ENCODE results near the gene FMN2.

FMN2 gene

DNA sequence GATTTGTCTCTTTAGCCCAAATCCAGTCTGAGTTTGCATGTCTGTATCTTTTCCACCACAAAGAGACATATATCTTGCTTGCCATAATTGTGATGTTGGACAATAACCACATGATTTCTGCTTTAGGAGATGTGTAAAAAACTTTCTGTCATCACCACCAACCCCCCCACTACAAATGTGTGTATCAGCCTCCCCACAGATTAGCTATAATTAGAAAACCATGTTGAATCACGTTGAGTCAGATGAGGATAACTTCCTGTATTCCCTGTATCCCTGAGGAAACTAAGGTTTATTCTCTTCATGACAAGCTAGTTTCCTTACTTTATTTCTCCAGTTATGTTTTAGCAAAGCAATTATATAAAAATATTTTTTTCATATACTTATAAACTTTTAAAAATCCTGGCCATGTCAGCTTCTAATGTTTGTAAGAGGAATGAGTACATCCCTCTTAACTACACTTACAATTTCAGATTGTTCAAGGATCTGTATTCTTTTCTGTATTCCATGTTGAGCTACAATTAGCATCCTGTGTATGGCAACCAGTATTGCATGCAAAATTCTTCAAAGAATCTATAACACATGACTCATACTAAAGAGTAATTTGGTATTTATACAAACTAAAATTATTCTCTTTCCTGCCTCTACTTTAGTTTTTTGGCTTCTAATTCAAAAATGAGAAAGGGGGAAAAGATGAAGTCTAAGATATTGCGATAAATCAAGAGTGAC, 143.0 kb downstream of the FMN2 start:
- H3K36me3 ChIP-seq (ENCODE audit: control insufficient read depth, insufficient read depth, low read length) = no peaks in the 10 kb centered on the region
- no peak overlapping the region for H3K27ac ChIP-seq (ENCODE audit: low read depth, low read length)
- no peaks in the 10 kb centered on the region for H3K4me1 ChIP-seq (ENCODE audit: control insufficient read depth, insufficient read depth, low read length)
- H3K27me3 ChIP-seq (ENCODE audit: control insufficient read depth, insufficient read depth, low read length) = no peaks in the 10 kb centered on the region
- no peaks in the 10 kb centered on the region for H3K9me3 ChIP-seq (ENCODE audit: control insufficient read depth, insufficient read depth, low read depth, low read length)
- no peak overlapping the region for H3K4me3 ChIP-seq (ENCODE audit: low read depth, low read length)
- H3K9ac ChIP-seq (ENCODE audit: low read length) = no peak overlapping the region

DNA sequence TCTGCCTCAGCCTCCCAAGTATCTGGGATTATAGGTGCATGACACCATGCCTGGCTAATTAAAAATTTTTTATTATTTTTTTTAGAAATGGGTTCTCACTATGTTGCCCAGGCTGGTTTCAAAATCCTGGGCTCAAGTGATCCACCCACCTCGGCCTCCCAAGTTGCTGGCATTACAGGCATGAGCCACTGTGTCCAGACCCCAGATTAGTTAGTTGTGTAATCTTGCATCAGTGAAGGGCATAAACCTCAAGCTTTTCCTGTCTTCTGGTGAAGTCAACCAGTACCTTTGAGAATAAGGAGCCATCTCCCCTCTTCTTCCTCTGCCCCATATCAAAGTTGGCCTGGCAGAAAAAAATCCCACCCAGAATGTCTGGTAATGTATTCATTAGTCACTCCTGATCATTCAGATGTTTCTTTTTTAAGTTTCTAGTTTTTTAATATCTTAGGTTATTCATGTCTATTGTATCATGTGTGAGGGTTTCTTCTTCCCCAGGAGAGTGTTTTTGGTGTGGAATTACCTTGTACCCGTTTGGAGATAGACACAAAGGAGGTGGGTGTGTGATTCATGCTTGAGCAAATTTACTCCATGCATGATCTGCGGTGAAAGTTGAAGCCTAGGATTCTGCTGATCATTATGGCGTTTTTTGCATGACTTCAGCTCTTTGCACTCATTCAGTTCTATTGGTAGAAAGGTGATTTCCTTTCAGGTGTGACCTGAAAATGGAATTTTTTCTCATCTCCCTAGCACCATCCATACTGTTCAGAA, 144.0 kb downstream of the FMN2 start:
- Histone ChIP-seq H3K27me3 (ENCODE audit: control insufficient read depth, insufficient read depth, low read length) (no peaks in the 10 kb centered on the region), H3K36me3 (ENCODE audit: control insufficient read depth, insufficient read depth, low read length) (no peaks in the 10 kb centered on the region), H3K27ac (ENCODE audit: low read depth, low read length) (no peak overlapping the region), H3K9ac (ENCODE audit: low read length) (no peak overlapping the region), H3K4me3 (ENCODE audit: low read depth, low read length) (no peak overlapping the region), H3K4me1 (ENCODE audit: control insufficient read depth, insufficient read depth, low read length) (no peaks in the 10 kb centered on the region), H3K9me3 (ENCODE audit: control insufficient read depth, insufficient read depth, low read depth, low read length) (no peaks in the 10 kb centered on the region)

DNA sequence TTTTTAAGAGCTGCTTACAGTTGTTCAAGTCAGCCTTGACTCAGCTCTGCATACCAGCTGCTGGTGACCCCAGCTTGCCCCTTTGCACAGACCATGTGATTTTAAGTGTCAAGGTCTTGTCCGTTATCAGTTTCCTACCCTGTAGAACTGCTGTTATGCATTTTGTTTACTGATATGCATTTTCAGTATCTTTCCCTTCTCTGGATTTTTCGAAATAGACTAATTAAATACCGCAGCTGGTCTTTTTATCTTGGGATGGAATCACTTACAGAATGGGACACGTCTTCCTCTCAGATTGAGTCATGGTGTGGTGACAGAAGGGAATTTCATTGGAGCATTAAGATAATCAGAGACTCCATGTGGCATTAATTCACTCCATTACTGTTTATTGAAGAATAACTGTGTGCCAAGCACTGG, 145.6 kb downstream of the FMN2 start:
- no peak overlapping the region for H3K27ac ChIP-seq (ENCODE audit: low read depth, low read length)
- H3K27me3 ChIP-seq (ENCODE audit: control insufficient read depth, insufficient read depth, low read length) = no peaks in the 10 kb centered on the region
- H3K4me1 ChIP-seq (ENCODE audit: control insufficient read depth, insufficient read depth, low read length) = no peaks in the 10 kb centered on the region
- H3K36me3 ChIP-seq (ENCODE audit: control insufficient read depth, insufficient read depth, low read length) = no peaks in the 10 kb centered on the region
- no peak overlapping the region for H3K9ac ChIP-seq (ENCODE audit: low read length)
- no peak overlapping the region for H3K4me3 ChIP-seq (ENCODE audit: low read depth, low read length)
- no peaks in the 10 kb centered on the region for H3K9me3 ChIP-seq (ENCODE audit: control insufficient read depth, insufficient read depth, low read depth, low read length)

DNA sequence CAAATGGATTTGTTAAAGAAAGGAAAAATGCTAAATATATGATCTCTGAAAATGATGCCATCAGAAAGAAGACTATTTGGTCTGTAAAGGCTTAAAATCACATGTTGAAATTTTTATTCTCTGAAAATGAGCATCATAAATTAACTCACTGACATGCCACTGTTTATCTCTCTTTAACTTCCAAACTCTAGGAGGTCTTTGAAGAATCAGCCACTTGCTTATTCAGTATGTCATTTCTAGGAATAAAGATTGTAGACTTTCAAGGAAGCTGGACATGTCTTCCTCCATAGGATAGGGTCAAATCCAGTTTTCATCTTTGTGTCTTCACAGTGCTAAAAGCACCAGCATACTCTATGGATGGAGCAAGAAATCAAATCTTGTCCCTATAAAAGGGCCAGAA, 147.6 kb downstream of the FMN2 start:
- Histone ChIP-seq H3K27me3 (ENCODE audit: control insufficient read depth, insufficient read depth, low read length) (no peaks in the 10 kb centered on the region), H3K36me3 (ENCODE audit: control insufficient read depth, insufficient read depth, low read length) (no peaks in the 10 kb centered on the region), H3K4me1 (ENCODE audit: control insufficient read depth, insufficient read depth, low read length) (no peaks in the 10 kb centered on the region), H3K27ac (ENCODE audit: low read depth, low read length) (no peak overlapping the region), H3K9me3 (ENCODE audit: control insufficient read depth, insufficient read depth, low read depth, low read length) (no peaks in the 10 kb centered on the region), H3K4me3 (ENCODE audit: low read depth, low read length) (no peak overlapping the region), H3K9ac (ENCODE audit: low read length) (no peak overlapping the region)

DNA sequence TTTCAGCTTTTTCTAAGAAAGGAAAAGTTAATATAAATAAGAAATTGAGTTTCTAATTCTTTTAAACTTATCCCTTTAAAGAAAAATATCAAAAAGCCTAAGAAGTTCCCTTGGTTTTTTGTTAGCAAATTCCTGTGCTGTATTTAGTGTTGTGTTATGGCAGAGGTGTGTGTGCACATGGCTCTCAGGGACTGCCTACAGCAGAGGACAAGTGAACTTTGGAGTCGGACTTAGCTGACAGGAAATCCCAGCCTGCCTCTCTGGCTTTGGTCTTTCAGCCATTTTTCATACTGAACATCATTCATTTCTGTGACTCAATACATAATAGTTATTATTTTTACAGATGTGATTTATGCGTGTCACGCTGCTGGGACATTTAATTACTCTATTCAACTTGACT, 149.6 kb downstream of the FMN2 start:
- Histone ChIP-seq H3K9me3 (ENCODE audit: control insufficient read depth, insufficient read depth, low read depth, low read length) (no peaks in the 10 kb centered on the region), H3K4me1 (ENCODE audit: control insufficient read depth, insufficient read depth, low read length) (no peaks in the 10 kb centered on the region), H3K27ac (ENCODE audit: low read depth, low read length) (no peak overlapping the region), H3K27me3 (ENCODE audit: control insufficient read depth, insufficient read depth, low read length) (no peaks in the 10 kb centered on the region), H3K36me3 (ENCODE audit: control insufficient read depth, insufficient read depth, low read length) (no peaks in the 10 kb centered on the region), H3K4me3 (ENCODE audit: low read depth, low read length) (no peak overlapping the region), H3K9ac (ENCODE audit: low read length) (no peak overlapping the region)

DNA sequence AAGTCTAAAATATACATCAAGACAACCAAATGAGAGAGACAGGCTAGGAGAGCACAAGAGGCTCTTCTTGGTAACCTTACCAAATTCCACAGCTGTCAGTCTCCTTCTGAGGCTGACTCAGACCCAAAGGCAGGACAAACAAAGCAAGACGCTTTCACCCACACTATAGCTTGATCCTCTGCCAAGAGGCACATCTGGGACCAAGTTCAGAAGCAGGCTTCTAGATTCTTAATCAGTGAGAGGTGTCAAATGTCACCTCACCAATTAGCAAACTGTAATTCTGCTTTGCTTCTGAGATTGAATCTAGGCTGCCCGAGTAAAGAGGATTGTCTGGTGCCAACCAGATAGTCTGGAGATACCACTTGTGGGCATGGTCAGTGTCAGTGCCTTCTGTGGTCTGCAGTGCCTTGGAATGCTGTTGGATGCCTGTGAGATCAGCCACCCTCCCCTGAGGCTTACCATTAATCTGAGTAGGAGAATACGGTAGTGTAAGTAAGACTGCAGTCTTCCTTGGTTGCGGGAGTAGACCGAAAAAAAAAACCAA, 151.0 kb downstream of the FMN2 start:
- no peak overlapping the region for H3K9ac ChIP-seq (ENCODE audit: low read length)
- H3K27me3 ChIP-seq (ENCODE audit: control insufficient read depth, insufficient read depth, low read length) = no peaks in the 10 kb centered on the region
- H3K4me1 ChIP-seq (ENCODE audit: control insufficient read depth, insufficient read depth, low read length) = 0 out of 2 replicates have a peak, but pooled peaks cover 5% of the 10 kb centered on the region
- H3K27ac ChIP-seq (ENCODE audit: low read depth, low read length) = no peak overlapping the region
- no peaks in the 10 kb centered on the region for H3K36me3 ChIP-seq (ENCODE audit: control insufficient read depth, insufficient read depth, low read length)
- H3K9me3 ChIP-seq (ENCODE audit: control insufficient read depth, insufficient read depth, low read depth, low read length) = no peaks in the 10 kb centered on the region
- no peak overlapping the region for H3K4me3 ChIP-seq (ENCODE audit: low read depth, low read length)

DNA sequence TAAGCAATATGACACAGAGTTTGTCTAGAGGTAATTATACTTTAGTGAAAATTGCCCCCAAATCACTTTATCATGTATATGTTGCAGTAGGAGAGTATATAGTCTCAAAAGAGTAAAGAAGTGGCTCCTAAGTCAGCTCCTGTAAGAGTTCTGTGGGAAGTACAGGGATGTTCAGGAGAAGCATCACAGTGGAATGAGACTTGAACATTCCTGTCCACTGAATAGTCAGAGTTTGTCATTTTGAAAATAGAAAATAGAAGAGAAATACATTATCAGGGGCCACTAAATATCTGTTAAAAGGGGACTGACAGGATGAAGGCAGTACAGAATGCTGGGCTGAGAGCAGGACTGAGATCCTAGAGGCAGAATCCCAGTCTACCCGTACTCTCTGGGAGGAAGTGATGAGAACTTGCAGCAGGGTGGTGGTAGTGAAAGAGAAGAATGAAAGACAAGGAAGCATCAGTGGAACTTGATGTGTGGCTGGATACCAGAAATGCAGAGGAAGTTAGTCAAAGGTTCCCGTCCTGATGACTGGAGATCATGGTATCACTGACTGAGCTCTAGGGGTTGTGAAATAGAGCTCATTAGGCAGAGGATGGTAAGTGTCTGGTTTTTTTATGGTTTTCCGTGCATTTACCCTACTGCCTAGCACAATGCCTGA, 153.4 kb downstream of the FMN2 start:
- Histone ChIP-seq H3K27ac (ENCODE audit: low read depth, low read length) (no peak overlapping the region), H3K36me3 (ENCODE audit: control insufficient read depth, insufficient read depth, low read length) (no peaks in the 10 kb centered on the region), H3K4me1 (ENCODE audit: control insufficient read depth, insufficient read depth, low read length) (0 out of 2 replicates have a peak, but pooled peaks cover 5% of the 10 kb centered on the region), H3K4me3 (ENCODE audit: low read depth, low read length) (no peak overlapping the region), H3K9me3 (ENCODE audit: control insufficient read depth, insufficient read depth, low read depth, low read length) (no peaks in the 10 kb centered on the region), H3K9ac (ENCODE audit: low read length) (no peak overlapping the region), H3K27me3 (ENCODE audit: control insufficient read depth, insufficient read depth, low read length) (no peaks in the 10 kb centered on the region)

DNA sequence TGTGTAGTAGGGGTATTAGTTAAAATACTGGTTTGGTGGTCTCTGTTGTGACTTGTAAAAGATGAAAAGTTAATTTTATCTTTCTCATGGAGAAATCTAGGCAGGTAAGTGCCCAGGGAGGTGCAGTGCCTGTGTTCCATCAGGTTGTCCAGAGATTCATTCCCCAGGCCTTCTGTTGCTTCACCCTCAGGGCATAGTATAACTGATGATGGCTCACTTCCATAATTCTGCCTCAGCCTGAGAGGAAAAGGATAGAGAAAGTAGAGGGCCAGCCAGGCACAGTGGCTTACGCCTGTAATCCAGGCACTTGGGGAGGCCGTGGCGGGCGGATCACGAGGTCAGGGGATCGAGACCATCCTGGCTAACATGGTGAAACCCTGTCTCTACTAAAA, 153.9 kb downstream of the FMN2 start:
- 0 out of 2 replicates have a peak, but pooled peaks cover 5% of the 10 kb centered on the region for H3K4me1 ChIP-seq (ENCODE audit: control insufficient read depth, insufficient read depth, low read length)
- no peak overlapping the region for H3K27ac ChIP-seq (ENCODE audit: low read depth, low read length)

DNA sequence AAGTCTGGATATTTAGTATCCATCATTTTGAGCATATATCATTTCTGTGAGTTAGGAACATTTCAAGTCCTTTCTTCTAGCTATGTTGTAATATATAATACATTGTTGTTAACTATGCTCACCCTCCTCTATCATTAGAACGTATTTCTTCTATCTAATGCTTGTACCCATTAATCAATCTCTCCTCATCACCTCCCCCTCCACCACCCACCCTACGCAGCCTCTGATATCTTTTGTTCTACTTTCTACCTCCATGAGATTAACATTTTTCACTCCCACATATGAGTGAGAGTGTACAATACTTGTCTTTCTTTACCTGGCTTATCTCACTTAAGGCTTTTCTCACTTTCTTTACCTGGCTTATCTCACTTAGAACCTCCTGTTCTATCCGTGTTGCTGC, 156.2 kb downstream of the FMN2 start:
- H3K27ac ChIP-seq (ENCODE audit: low read depth, low read length) = no peak overlapping the region
- H3K4me1 ChIP-seq (ENCODE audit: control insufficient read depth, insufficient read depth, low read length) = 0 out of 2 replicates have a peak, but pooled peaks cover 5% of the 10 kb centered on the region
- no peak overlapping the region for H3K4me3 ChIP-seq (ENCODE audit: low read depth, low read length)
- H3K9ac ChIP-seq (ENCODE audit: low read length) = no peak overlapping the region
- no peaks in the 10 kb centered on the region for H3K36me3 ChIP-seq (ENCODE audit: control insufficient read depth, insufficient read depth, low read length)
- no peaks in the 10 kb centered on the region for H3K9me3 ChIP-seq (ENCODE audit: control insufficient read depth, insufficient read depth, low read depth, low read length)
- no peaks in the 10 kb centered on the region for H3K27me3 ChIP-seq (ENCODE audit: control insufficient read depth, insufficient read depth, low read length)

More for the DNA sequence above, 153.9 kb downstream of the FMN2 start:
- Histone ChIP-seq H3K4me3 (ENCODE audit: low read depth, low read length) (no peak overlapping the region), H3K36me3 (ENCODE audit: control insufficient read depth, insufficient read depth, low read length) (no peaks in the 10 kb centered on the region), H3K27me3 (ENCODE audit: control insufficient read depth, insufficient read depth, low read length) (no peaks in the 10 kb centered on the region), H3K9me3 (ENCODE audit: control insufficient read depth, insufficient read depth, low read depth, low read length) (no peaks in the 10 kb centered on the region), H3K9ac (ENCODE audit: low read length) (no peak overlapping the region)

DNA sequence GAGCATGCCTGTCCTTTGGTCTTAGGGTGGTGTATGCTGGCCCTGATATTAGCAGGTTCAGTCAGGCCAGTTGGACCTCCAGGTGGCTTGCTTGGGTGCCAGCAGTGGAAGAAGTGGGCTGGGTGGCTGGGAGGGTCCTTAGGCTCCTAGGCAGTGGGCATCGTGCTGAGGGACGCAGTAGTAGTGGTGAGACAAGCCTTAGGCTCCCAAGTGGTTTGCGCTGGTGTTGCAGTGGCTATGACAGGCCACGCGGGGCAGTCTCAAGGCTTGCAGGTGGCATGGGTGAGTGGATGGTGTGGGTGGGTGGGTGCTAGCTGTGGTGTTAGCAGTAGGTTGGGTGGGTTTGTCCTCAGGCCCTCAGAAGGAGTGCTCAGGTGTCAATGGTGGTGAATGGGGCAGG, 162.3 kb downstream of the FMN2 start:
- Histone ChIP-seq H3K9ac (ENCODE audit: low read length) (no peak overlapping the region), H3K27me3 (ENCODE audit: control insufficient read depth, insufficient read depth, low read length) (no peaks in the 10 kb centered on the region), H3K36me3 (ENCODE audit: control insufficient read depth, insufficient read depth, low read length) (no peaks in the 10 kb centered on the region), H3K4me3 (ENCODE audit: low read depth, low read length) (no peak overlapping the region), H3K9me3 (ENCODE audit: control insufficient read depth, insufficient read depth, low read depth, low read length) (no peaks in the 10 kb centered on the region), H3K27ac (ENCODE audit: low read depth, low read length) (no peak overlapping the region), H3K4me1 (ENCODE audit: control insufficient read depth, insufficient read depth, low read length) (no peaks in the 10 kb centered on the region)
